HTR-8/SVneo (cell line): ENCODE results near the gene KIF12.

ENCODE experiments used
- DNase-seq: peaks from one replicate; pipeline ENCODE4 v3.0.0; 2011; ENCODE audit warnings: low spot score, mixed read lengths; ENCODE audit not compliant: insufficient read length
- FAIRE-seq: peaks from 2 replicates; lab custom pipeline; 2011; peaks lifted over from hg19 to GRCh38; lab: Jason Lieb, UNC

KIF12 gene

GRCh38 chr9:114124138-114124537, 25.0 kb upstream of the KIF12 start:
- no peak for FAIRE-seq

GRCh38 chr9:114123031-114123977, 24.2 kb upstream of the KIF12 start:
- FAIRE-seq, result no peak
- no peak for DNase-seq

More at GRCh38 chr9:114124138-114124537, 25.0 kb upstream of the KIF12 start:
- no peak for DNase-seq

DNA sequence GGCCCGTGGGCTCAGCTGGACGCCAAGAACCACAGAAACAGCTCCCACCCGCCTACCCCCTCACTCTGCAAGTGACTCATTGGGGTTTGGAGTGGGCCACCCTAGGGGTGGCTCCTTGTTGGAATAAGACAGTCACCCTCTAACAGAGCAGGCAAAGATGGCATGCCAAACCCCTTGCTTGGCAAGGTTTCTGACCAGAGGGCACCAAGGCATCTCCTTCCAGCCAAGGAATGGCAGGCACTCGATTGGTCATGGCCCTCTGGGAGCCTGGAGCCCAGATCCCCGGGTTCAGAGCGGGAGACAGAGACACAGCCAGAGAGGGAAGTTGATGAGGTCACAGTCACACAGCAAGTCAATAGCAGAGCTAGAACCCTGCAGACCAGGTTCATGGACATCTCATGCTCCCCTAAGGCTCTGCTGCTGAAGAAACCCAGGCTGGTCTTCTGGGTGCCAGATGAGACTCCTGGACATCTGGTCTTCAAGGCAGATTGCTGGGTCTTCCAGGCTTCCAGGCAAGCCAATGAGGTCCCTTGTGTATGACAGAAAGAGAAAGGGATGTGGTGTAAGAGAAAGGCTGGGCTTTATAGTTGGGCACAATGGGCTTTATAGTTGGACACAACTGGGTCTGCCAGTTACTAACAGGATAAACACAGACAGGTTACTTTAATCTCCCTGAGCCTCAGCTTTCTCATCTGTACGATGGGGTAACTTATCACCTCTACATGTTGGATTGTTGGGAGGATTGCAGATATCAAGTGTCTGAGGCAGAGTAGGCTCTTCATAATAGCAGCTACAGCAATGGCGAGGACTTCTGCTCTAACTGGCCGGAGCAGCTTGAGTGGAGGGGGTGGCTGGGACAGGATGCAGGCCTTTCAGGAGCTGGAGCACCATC, 23.3 kb upstream of the KIF12 start:
- no peak for DNase-seq
- no peak for FAIRE-seq

DNA sequence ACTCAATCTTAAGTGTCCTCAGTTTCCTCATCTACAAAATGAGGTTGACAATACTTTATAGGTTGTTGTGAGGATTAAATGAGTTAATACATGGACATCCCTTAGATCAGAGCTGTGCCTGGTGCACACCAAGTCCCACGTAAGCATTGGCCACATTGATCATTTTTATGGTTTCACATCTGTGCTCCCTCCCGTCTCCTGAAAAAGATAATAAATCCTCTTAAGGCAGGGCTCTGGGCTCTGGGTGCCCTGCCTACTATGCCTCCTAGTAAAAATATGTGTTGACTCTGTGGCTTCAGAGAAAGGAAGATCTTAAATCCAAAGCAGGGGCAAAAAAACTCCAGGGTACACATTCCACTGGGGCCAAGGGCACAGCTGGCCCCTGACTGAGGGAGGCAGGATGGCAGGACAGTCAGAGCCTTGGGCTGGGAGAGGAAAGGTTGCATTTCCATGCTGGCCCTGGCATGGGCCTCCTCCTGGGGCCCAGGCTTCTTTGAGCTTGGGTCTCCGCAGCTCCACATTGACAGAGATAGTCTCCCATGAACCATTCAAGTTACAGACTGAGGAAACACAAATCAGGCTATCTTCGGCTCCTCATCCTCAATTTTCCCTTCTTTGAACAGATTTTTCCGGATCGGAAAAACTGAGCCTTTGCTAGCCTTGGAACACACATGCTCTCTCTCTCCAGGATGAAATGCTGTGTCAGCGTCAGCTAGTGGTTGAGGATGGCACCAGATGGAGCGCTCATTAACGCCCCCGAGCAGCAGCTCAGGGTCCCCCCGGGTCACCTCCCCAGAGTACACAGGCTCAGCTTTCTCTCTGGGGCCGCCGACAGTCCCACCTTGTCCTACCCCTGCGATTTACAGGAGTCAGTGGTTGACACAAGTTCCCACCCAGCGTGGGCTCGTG, 22.4 kb upstream of the KIF12 start:
- no peak for FAIRE-seq
- DNase-seq, result no peak

GRCh38 chr9:114120192-114121014, 21.3 kb upstream of the KIF12 start:
- FAIRE-seq (no peak), DNase-seq (no peak)

DNA sequence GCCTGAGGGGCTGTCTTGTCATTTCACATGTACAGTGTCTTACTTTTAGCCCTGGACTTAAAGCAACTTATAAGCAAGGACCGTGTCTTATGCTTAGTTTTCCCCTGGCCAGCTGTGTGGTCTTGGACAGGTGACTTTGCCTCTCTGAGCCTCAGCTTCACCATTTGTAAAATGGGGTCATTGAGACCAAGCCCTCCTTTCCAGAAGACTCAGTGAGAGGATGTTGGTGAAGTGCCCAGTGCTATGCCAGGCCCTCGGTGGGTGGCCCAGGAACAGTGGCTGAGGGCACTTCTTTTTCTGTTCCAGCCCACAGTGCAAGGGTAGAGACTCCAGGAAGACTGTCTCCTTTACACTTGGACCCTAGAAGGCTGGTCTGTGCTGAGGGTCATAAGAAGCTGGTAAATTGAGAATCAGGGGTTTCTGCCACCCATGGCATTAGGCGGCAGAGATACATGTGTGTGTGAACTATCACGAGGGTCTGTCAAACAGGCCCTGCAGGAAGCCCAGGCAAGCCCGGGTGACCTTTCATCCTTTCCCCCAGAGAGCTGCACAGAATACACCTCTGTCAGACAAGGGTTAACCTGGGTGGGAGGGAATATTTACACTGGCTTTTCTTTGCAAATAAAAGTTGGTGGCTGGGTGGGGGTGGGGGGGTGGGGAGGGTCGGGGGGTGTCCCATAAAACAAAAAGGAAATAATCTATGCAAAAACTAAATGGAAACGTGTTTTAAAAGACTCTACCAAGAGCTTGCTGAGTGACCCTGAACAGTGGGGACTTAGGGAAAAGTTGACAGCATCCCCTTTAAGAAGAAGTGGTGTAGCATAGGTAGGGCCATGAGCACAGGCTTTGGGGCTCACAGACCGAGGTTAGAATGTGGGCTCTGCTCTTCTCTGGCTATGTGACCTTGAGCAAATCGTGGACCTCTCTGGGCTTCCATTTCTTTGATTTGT, 20.4 kb upstream of the KIF12 start:
- DNase-seq (no peak), FAIRE-seq (no peak)

- DNase-seq (no peak), FAIRE-seq (no peak)
Measured at GRCh38 chr9:114117996-114118830, 19.1 kb upstream of the KIF12 start.

- DNase-seq (no peak), FAIRE-seq (no peak)
Measured at GRCh38 chr9:114117614-114117995, 18.5 kb upstream of the KIF12 start.

DNA sequence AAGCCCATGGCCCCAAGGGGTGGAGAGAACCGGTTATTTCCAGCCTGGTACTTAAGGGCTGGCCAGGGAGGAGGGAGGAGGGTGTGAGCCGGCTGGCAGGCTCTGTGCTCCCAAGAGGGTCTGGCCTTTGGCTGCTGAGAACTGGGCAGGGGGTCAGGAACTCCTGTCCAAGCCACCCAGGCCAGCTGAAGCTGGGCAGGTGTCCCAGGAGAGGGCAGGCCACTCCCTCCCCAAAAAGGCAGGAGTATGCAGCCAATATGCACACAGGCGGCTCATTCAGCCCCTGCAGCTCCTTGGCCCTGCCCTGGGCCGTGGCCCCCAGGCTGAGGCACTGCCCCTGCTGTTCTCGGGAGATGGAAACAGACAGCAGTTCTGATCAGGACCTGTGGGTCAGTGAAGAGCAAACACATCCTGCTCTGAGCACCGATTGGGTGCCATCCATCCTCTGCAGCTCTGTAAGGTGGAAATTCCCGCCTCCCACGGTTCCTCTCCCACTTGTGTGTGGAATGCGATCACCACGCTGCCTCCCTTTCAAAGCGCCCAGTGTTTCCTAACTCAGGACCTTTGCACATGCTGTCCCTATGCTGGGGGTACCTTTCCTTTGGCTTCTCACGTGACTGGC, 17.1 kb upstream of the KIF12 start:
- DNase-seq (no peak), FAIRE-seq (no peak)

DNA sequence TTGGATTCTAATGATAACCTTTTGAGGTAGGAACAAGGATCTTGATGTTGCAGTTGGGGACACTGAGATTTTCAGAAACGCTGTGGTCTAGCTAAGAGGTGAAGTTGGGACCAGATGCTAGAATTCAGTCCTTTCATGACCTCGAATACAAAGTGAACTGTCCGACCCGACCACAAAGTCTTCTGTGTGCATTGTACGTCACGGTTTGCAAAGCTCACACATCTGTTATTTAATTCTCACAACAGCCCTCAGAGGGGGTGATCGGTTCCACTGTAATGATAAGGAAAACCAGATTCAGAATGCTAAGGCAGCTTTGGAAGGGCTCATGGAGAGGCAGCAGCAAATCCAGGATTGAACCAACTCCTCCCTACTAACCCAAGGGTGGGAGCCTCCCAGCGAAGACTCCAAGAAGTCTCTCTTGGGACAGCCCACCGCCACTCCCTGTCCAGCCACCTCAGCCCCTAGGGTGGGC, 16.6 kb upstream of the KIF12 start:
- no peak for FAIRE-seq

DNA sequence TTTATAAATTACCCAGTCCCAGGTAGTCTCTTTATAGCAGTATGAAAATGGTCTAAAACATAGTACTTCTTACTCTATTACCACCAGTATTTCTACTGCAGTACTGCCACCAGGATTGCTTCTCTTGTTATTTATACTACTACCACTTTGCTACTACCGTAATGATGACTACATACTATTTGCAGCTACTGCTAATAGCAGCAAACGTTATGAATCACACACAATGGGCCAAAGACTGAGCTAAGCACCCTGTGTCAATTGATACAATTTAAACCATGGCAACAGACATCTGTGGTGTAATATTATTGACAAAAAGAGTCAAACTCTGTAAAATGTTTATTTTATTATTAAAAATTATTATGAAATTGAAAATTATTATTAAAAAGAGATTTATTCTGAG, 15.3 kb upstream of the KIF12 start:
- DNase-seq (no peak), FAIRE-seq (no peak)

More for the DNA sequence above, 16.6 kb upstream of the KIF12 start:
- DNase-seq, result no peak

GRCh38 chr9:114112778-114113584, 13.9 kb upstream of the KIF12 start:
- DNase-seq, result no peak

DNA sequence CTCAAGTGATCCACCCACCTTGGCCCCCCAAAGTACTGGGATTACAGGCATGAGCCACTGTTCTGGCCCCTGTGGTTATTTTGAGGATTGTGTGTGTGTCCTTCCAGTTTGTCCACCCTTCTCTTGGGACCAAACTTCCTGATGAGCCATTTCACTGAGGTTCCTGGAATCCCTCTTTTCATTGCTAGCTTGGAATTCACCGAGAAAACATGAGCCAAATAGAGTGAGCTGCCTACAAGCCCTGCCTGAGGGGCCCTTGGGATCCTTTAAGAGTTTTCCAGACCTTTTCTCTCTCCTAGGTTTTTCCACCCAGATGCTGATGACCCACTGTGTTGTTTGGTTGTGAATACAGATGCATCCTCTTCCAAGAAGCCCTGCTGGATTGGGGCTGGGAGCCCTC, 13.2 kb upstream of the KIF12 start:
- FAIRE-seq, result no peak
- no peak for DNase-seq

More at GRCh38 chr9:114112778-114113584, 13.9 kb upstream of the KIF12 start:
- FAIRE-seq, result no peak

GRCh38 chr9:114110180-114110579, 11.1 kb upstream of the KIF12 start:
- peak; percentile 40 for DNase-seq
- no peak for FAIRE-seq

DNA sequence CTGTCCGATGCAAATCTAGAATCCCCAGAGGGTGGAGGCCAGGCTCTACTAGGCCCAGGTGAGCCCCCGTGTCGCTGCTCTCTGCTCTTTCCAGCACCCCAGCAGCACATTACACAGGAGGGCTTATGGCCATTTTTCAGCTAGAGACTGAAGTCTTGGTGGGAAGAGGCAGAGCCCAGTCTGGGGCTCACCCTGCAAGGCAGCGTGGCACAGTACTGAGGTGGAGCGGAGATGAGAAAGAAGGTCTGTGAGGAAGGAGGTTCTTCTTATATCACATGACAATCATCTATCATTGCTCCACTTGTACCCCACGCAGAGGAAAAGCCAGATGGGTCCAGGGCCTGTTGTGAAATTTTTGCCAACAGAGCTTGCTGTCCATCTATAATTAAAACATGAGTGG, 10.0 kb upstream of the KIF12 start:
- no peak for FAIRE-seq

More for the DNA sequence above, 10.0 kb upstream of the KIF12 start:
- no peak for DNase-seq
